Pancreas (tissue), 10 donors: ENCODE measurements around the gene GABRQ. TPM values are rescaled to one million over a fixed set of nuclear protein-coding genes. Genes with fewer than 3 reads are reported as not detected.

Source experiments
- ATAC-seq, 4 donors: fragments of 200-7000 bp; cut with Tn5 transposase; one replicate each; pipeline versions ENCODE4 v1.8.0 to v1.9.1; 2020; ENCODE audit warnings: mild to moderate bottlenecking in 4 of 4, moderate library complexity in 4 of 4
- DNase-seq, 6 donors: peaks; one replicate each; pipeline ENCODE4 v3.0.0-alpha.2; 2020
- FAIRE-seq: peaks from 2 replicates; lab custom pipeline; 2012; peaks lifted over from hg19 to GRCh38; lab: Jason Lieb, UNC
- H3K27ac ChIP-seq, 4 donors: fragments of 200-600 bp; sonication (generic); 1 replicate in 3 of 4; 2 replicates in 1 of 4; pipeline versions ENCODE4 v1.5.0 to v1.8.0; 2020
- H3K27me3 ChIP-seq, 4 donors: fragments of 200-600 bp; one replicate each; pipeline ENCODE4 v1.8.0; 2021
- H3K36me3 ChIP-seq, 3 donors: fragments of 200-600 bp; sonication (generic) in 1 of 3; one replicate each; pipeline versions ENCODE4 v1.5.0 to v1.8.0; 2020 to 2021
- H3K4me1 ChIP-seq, 3 donors: fragments of 200-600 bp; one replicate each; pipeline ENCODE4 v1.8.0; 2021
- H3K4me3 ChIP-seq, 4 donors: fragments of 200-600 bp; sonication (generic) in 2 of 4; one replicate each; pipeline versions ENCODE4 v1.5.0 to v1.8.0; 2020 to 2021
- H3K9me3 ChIP-seq, 4 donors: fragments of 200-600 bp; one replicate each; pipeline ENCODE4 v1.8.0; 2021
- WGBS, 2 donors: extraction: QIAGEN DNeasy Blood & Tissue Kit; methylation state at CpG; one replicate each; pipeline ENCODE4 v1.1.7; 2013; 5-methylcytosine and 5-hydroxymethylcytosine counted together
- intact Hi-C, 3 donors: fragments of 100-400 bp; cut with DNase I; formaldehyde crosslinking; loops; one replicate each; pipeline versions ENCODE4 v1.11.1 to v1.14.2; 2022
- polyA plus RNA-seq, 2 donors: library from polyadenylated mRNA; stranded (reverse); fragments of 200-250 nt; gene quantifications; one replicate each; pipeline ENCODE4 v1.2.3, GENCODE V29; 2013
- total RNA-seq, 6 donors: library from RNA; stranded (reverse); fragmentation: NEBNext Ultra II Directional in 4 of 6; extraction: Animal tissue kit (Norgen Biotek cat#: 25700) in 4 of 6; gene quantifications; one replicate each; pipeline versions ENCODE4 v1.2.1 to v1.2.4, GENCODE V29; 2021 to 2023
- TF ChIP-seq, protein P1 (sequence below), 4 donors: fragments of 200-600 bp; sonication (generic) in 3 of 4; IDR thresholded peaks; one replicate each; pipeline versions ENCODE4 v1.5.0 to v1.8.0; 2021; ENCODE audit warnings: antibody characterized with exemption in 4 of 4
- donor health status: healthy with polysubstance abuse.
- donor health status: DM: no; HTN: no; CAD: no; lungs with moderate emphysema.
- donor health status: DM: no; HTN: no; CAD: no.
- donor health status: control.
- donor health status: control.
- donor health status: Bipolar disorder and iron deficiency.
- donor health status: DM: yes; HTN: yes; CAD: no.
- donor health status: DM: no; HTN: no; CAD: no.
- donor health status: DM: no; HTN: no; CAD: no.
- donor health status: DM: yes; HTN: yes; CAD: no.

GABRQ gene
- total and polyA plus RNA-seq, 8 donors, result not detected

DNA sequence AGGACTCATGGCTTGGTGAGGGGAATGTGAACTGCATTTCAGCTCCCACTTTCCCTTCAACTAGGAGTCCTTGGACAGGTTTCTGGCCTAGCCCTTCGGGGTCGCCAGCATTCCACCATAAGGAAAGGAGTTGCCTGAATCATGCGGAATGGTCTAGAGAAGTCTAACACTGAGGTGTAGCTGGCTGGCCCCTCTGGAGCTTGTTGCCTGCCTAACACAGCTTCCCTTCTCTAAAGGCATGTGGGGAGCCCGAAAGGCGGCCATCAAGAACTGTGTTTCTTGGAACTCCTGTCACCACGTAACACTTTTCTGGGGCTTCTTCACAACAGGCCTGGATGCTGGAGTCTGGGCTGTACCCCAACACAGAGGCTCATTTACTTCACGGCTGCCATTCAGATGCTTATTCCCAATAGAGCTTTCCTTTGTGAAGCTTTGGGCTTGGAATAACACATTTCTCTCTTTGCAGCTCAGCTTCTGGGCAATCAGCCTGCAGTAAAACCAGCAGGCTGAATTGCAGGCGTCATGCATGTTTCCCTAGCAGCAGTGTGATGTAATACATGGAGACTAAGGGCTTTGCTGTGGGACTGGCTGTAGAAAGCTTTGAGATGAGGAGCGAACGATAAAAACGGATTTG is 5.4 kb downstream of the GABRQ start:
- Histone ChIP-seq H3K36me3 (no peaks in the 10 kb centered on the region), H3K9me3 (no peaks in the 10 kb centered on the region), H3K27me3 (peaks cover 0 to 25% (median 3%) of the 10 kb centered on the region in 4 donors), H3K27ac (no peak overlapping the region), H3K4me3 (no peak overlapping the region), H3K4me1 (no peaks in the 10 kb centered on the region)
- FAIRE-seq, result no peak
- TF ChIP-seq, protein P1, sequence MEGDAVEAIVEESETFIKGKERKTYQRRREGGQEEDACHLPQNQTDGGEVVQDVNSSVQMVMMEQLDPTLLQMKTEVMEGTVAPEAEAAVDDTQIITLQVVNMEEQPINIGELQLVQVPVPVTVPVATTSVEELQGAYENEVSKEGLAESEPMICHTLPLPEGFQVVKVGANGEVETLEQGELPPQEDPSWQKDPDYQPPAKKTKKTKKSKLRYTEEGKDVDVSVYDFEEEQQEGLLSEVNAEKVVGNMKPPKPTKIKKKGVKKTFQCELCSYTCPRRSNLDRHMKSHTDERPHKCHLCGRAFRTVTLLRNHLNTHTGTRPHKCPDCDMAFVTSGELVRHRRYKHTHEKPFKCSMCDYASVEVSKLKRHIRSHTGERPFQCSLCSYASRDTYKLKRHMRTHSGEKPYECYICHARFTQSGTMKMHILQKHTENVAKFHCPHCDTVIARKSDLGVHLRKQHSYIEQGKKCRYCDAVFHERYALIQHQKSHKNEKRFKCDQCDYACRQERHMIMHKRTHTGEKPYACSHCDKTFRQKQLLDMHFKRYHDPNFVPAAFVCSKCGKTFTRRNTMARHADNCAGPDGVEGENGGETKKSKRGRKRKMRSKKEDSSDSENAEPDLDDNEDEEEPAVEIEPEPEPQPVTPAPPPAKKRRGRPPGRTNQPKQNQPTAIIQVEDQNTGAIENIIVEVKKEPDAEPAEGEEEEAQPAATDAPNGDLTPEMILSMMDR (IDR thresholded peaks at IDR 0.05), result no peak
- DNase-seq, result no peak
- 60 to 62% methylated on average over 11 of the region's 11 CpGs for WGBS, 2 donors
- ATAC-seq, result no peak
- intact Hi-C loops, result no loop called here

DNA sequence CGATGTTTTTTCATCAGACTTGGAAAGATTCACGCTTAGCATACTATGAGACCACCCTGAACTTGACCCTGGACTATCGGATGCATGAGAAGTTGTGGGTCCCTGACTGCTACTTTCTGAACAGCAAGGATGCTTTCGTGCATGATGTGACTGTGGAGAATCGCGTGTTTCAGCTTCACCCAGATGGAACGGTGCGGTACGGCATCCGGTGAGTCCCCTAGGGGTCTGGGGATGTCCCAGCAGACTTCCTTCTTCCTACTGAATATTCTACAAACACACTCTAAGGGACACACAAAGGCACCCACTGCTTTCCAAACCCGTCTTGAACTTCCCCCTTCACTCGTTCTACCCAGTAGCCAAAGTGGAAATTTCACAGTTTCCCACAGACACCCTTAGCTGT is 9.3 kb downstream of the GABRQ start:
- FAIRE-seq, result no peak

DNA sequence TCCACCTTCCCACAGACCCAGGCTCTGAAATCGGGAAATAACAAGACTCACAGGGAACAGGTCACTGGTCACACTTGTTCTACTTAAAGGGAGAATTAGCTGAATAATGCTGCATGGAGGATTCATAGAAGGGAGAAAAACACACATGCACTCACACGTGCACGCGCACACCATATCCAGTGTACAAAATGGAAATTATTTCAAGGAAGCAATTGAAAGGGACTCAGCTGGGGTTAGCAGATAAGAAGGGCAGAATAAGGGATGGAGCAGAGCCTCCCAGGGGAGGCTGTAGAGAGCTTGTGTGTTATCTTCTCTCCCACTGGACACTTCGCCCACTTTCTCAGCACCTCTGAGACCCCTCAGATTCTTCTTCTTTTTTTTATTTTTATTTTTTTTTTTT is 10.3 kb downstream of the GABRQ start:
- Histone ChIP-seq H3K9me3 (no peaks in the 10 kb centered on the region), H3K27me3 (no peaks in the 10 kb centered on the region), H3K27ac (no peak overlapping the region), H3K4me3 (no peak overlapping the region), H3K36me3 (no peaks in the 10 kb centered on the region), H3K4me1 (no peaks in the 10 kb centered on the region)
- no peak for FAIRE-seq
- WGBS, 2 donors, result 70 to 75% methylated on average over 5 of the region's 5 CpGs
- intact Hi-C loops, result no loop called here
- no peak for DNase-seq
- no peak for ATAC-seq
- TF ChIP-seq, protein P1 (IDR thresholded peaks at IDR 0.05), result no peak

More for the DNA sequence above, 9.3 kb downstream of the GABRQ start:
- Histone ChIP-seq H3K27ac (no peak overlapping the region), H3K9me3 (no peaks in the 10 kb centered on the region), H3K4me3 (no peak overlapping the region), H3K4me1 (no peaks in the 10 kb centered on the region), H3K27me3 (no peaks in the 10 kb centered on the region), H3K36me3 (no peaks in the 10 kb centered on the region)
- no peak for ATAC-seq
- intact Hi-C loops, result no loop called here
- 67 to 68% methylated on average over 12 of the region's 12 CpGs for WGBS, 2 donors
- no peak for DNase-seq
- TF ChIP-seq, protein P1 (IDR thresholded peaks at IDR 0.05), result no peak

DNA sequence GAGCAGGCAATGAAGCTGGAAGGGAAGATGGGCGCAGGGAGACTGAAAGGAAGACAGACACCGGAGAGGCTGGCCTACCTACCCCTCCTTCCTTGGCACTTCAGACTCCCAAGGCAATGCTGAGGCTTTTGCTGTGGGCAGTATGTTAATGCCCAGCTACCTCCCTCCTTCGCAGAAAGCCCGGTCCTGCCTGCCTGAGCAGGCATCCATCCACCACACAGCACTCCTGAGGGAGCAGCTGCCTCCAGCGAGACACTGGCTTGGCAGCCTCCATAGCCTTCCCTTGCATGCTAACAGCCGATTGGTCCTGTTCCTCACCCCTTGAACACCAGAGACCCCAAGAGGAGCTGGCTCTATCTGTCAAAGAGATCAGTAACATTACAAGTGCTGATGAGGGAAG is 14.4 kb downstream of the GABRQ start:
- Histone ChIP-seq H3K9me3 (no peaks in the 10 kb centered on the region), H3K4me1 (no peaks in the 10 kb centered on the region), H3K4me3 (no peak overlapping the region), H3K27ac (no peak overlapping the region), H3K27me3 (peaks cover 0 to 4% (median 0%) of the 10 kb centered on the region in 4 donors), H3K36me3 (no peaks in the 10 kb centered on the region)
- 79 to 82% methylated on average over 6 of the region's 6 CpGs for WGBS, 2 donors
- no peak for FAIRE-seq
- ATAC-seq, result no peak
- TF ChIP-seq, protein P1 (IDR thresholded peaks at IDR 0.05), result no peak
- intact Hi-C loops, result no loop called here
- DNase-seq, result no peak

DNA sequence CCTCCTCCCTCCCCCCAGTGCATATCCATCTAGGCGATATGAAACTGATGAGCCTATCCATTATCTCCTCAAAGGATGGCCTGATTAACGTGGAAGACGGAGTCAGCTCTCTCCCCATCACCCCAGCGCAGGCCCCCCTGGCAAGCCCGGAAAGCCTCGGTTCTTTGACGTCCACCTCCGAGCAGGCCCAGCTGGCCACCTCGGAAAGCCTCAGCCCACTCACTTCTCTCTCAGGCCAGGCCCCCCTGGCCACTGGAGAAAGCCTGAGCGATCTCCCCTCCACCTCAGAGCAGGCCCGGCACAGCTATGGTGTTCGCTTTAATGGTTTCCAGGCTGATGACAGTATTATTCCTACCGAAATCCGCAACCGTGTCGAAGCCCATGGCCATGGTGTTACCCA is 14.8 kb downstream of the GABRQ start:
- intact Hi-C loops, result no loop called here
- TF ChIP-seq, protein P1 (IDR thresholded peaks at IDR 0.05), result no peak

More for the DNA sequence above, 14.8 kb downstream of the GABRQ start:
- no peaks in the 10 kb centered on the region for H3K9me3 ChIP-seq
- WGBS, 2 donors, result 80 to 81% methylated on average over 16 of the region's 16 CpGs
- H3K4me1 ChIP-seq, result no peaks in the 10 kb centered on the region
- H3K27me3 ChIP-seq, result peaks cover 0 to 4% (median 0%) of the 10 kb centered on the region in 4 donors
- no peak overlapping the region for H3K27ac ChIP-seq
- DNase-seq (no peak), FAIRE-seq (no peak), ATAC-seq (no peak)
- H3K4me3 ChIP-seq, result no peak overlapping the region
- H3K36me3 ChIP-seq, result no peaks in the 10 kb centered on the region
